Measurements from ENCODE around the gene IFNAR1.

Gene IFNAR1

GRCh38 chr21:33324291-33325221 is at the start of gene IFNAR1:
TSS of gene IFNAR1 (plus strand) at chr21:33324970. CDS start at chr21:33325056, 86 bp downstream.
- DNase-seq (ENCODE audit: low spot score) = peak; percentile 92
- peak; percentile 86 for FAIRE-seq

- no peak for DNase-seq (ENCODE audit: low spot score)
- FAIRE-seq = no peak
Observed at GRCh38 chr21:33278721-33279120, 46.0 kb upstream of the IFNAR1 start.

GRCh38 chr21:33279330-33279820 is 45.4 kb upstream of the IFNAR1 start:
- DNase-seq (ENCODE audit: low spot score) = no peak
- no peak for FAIRE-seq

GRCh38 chr21:33281096-33281652 is 43.6 kb upstream of the IFNAR1 start:
- DNase-seq (ENCODE audit: low spot score) (no peak), FAIRE-seq (no peak)

- DNase-seq (ENCODE audit: low spot score) = no peak
- FAIRE-seq = no peak
Observed at GRCh38 chr21:33283203-33283602, 41.6 kb upstream of the IFNAR1 start.

GRCh38 chr21:33286076-33286475 is 38.7 kb upstream of the IFNAR1 start:
- DNase-seq (ENCODE audit: low spot score) (no peak), FAIRE-seq (no peak)

- FAIRE-seq (no peak), DNase-seq (ENCODE audit: low spot score) (peak; percentile 68)
Observed at GRCh38 chr21:33286600-33287456, 37.9 kb upstream of the IFNAR1 start.

- peak; percentile 75 for DNase-seq (ENCODE audit: low spot score)
- no peak for FAIRE-seq
Observed at GRCh38 chr21:33289199-33289819, 35.5 kb upstream of the IFNAR1 start.

GRCh38 chr21:33290441-33290840 is 34.3 kb upstream of the IFNAR1 start:
- DNase-seq (ENCODE audit: low spot score) (no peak), FAIRE-seq (no peak)

GRCh38 chr21:33291686-33292085 is 33.1 kb upstream of the IFNAR1 start:
- DNase-seq (ENCODE audit: low spot score) (no peak), FAIRE-seq (no peak)

GRCh38 chr21:33292724-33293123 is 32.0 kb upstream of the IFNAR1 start:
- FAIRE-seq = no peak
- no peak for DNase-seq (ENCODE audit: low spot score)

GRCh38 chr21:33293136-33293535 is 31.6 kb upstream of the IFNAR1 start:
- FAIRE-seq = no peak
- no peak for DNase-seq (ENCODE audit: low spot score)

GRCh38 chr21:33293811-33294216 is 31.0 kb upstream of the IFNAR1 start:
- FAIRE-seq (no peak), DNase-seq (ENCODE audit: low spot score) (no peak)

- FAIRE-seq (no peak), DNase-seq (ENCODE audit: low spot score) (no peak)
Observed at GRCh38 chr21:33296156-33296555, 28.6 kb upstream of the IFNAR1 start.

GRCh38 chr21:33299181-33299752 is 25.5 kb upstream of the IFNAR1 start:
- DNase-seq (ENCODE audit: low spot score) = no peak
- no peak for FAIRE-seq

- DNase-seq (ENCODE audit: low spot score) (no peak), FAIRE-seq (no peak)
Observed at GRCh38 chr21:33300701-33301631, 23.8 kb upstream of the IFNAR1 start.

GRCh38 chr21:33301632-33302002 is 23.2 kb upstream of the IFNAR1 start:
- FAIRE-seq = no peak
- DNase-seq (ENCODE audit: low spot score) = no peak

- FAIRE-seq (no peak), DNase-seq (ENCODE audit: low spot score) (no peak)
Observed at GRCh38 chr21:33302055-33302454, 22.7 kb upstream of the IFNAR1 start.

GRCh38 chr21:33302796-33303195 is 22.0 kb upstream of the IFNAR1 start:
- no peak for DNase-seq (ENCODE audit: low spot score)
- FAIRE-seq = no peak

GRCh38 chr21:33305344-33305671 is 19.5 kb upstream of the IFNAR1 start:
- DNase-seq (ENCODE audit: low spot score) (no peak), FAIRE-seq (no peak)
